Ovary (tissue), 3 donors: ENCODE results near the gene GP1BA.

Experiments
- EP300 ChIP-seq: sonication (generic); formaldehyde crosslinking; IDR thresholded peaks from one replicate; pipeline ENCODE4 v1.6.1; 2017; ENCODE audit warnings: antibody characterized with exemption
- POLR2A ChIP-seq: fragments of 450-650 bp; IDR thresholded peaks from one replicate; pipeline ENCODE4 v1.6.1; 2017; ENCODE audit warnings: antibody characterized with exemption, mild to moderate bottlenecking, moderate library complexity
- TF ChIP-seq, protein P1 (sequence below), 3 donors: fragments of 450-650 bp in 2 of 3; fragments of 200-600 bp in 1 of 3; IDR thresholded peaks; one replicate each; pipeline versions ENCODE4 v1.5.1 to v1.8.0; 2016 to 2022; ENCODE audit warnings: antibody characterized with exemption in 3 of 3, mild to moderate bottlenecking in 1 of 3
- donor health status: DM: no; HTN: no; CAD: no.

DNA sequence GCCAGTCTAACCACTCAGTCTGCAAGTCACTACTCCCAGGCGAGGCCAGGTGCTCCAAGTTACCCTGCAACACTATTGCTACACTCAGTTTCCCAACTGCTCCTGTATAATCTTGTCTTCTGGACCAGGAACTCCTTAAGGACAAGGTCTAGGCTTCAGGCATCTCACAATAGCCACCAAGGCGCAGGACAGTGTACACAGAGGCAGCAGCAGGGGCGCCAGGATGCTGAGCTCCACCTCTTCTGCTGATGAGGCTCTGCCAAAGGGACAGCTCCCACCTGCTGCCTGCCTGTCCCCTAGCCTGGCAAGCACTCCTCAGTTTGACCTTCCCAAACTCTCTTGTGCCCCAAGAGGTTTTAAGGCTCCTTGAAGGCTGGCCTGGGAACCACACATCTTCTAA is 4.4 kb downstream of the GP1BA start:
- TF ChIP-seq, protein P1, sequence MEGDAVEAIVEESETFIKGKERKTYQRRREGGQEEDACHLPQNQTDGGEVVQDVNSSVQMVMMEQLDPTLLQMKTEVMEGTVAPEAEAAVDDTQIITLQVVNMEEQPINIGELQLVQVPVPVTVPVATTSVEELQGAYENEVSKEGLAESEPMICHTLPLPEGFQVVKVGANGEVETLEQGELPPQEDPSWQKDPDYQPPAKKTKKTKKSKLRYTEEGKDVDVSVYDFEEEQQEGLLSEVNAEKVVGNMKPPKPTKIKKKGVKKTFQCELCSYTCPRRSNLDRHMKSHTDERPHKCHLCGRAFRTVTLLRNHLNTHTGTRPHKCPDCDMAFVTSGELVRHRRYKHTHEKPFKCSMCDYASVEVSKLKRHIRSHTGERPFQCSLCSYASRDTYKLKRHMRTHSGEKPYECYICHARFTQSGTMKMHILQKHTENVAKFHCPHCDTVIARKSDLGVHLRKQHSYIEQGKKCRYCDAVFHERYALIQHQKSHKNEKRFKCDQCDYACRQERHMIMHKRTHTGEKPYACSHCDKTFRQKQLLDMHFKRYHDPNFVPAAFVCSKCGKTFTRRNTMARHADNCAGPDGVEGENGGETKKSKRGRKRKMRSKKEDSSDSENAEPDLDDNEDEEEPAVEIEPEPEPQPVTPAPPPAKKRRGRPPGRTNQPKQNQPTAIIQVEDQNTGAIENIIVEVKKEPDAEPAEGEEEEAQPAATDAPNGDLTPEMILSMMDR (IDR thresholded peaks at IDR 0.05): no peak
- TF ChIP-seq POLR2A: no peak
- TF ChIP-seq EP300: no peak
